ENCODE measurements around the gene POU6F2.
A peak's percentile ranks its signal among the peaks of the same experiment; 100 is the strongest.

The POU6F2 gene

GRCh38 chr7:39356172-39356925 lies 378.6 kb downstream of the POU6F2 start:
- Histone ChIP-seq H2AK5ac (ENCODE audit: low read depth, low read length) (peak overlapping the region; percentile 1), H2BK120ac (ENCODE audit: low read depth, low read length) (no peak overlapping the region), H3K4me3 (ENCODE audit: low read length in 2 of 2) (no peak overlapping the region), H3K9ac (ENCODE audit: low read depth, low read length, poor library complexity) (no peak overlapping the region), H2AFZ (ENCODE audit: low read length) (no peak overlapping the region), H3K9me3 (replicated peaks in 1 of 2; ENCODE audit: control insufficient read depth in 2 of 2, insufficient read depth in 1 of 2, low read depth in 1 of 2, low read length in 2 of 2) (no peaks in the 10 kb centered on the region), H4K91ac (ENCODE audit: low read depth, low read length, poor library complexity) (no peak overlapping the region), H3K4me2 (ENCODE audit: insufficient read depth, low read length, poor library complexity, severe bottlenecking) (no peak overlapping the region), H3K18ac (ENCODE audit: low read length) (peak overlapping the region; percentile 1), H3K79me1 (ENCODE audit: low read depth, low read length) (no peaks in the 10 kb centered on the region), H2BK15ac (ENCODE audit: low read length) (no peak overlapping the region), H2BK12ac (ENCODE audit: low read length) (no peak overlapping the region), H4K8ac (ENCODE audit: low read depth, low read length) (no peak overlapping the region), H3K23ac (ENCODE audit: low read depth, low read length, poor library complexity) (peak overlapping the region; percentile 12), H3K27me3 (ENCODE audit: control insufficient read depth in 3 of 3, insufficient read depth in 3 of 3, low read depth in 1 of 3, low read length in 3 of 3) (no peaks in the 10 kb centered on the region), H3K27ac (replicated peaks; ENCODE audit: low read length) (no peak overlapping the region), H3K14ac (ENCODE audit: low read length) (no peak overlapping the region), H3K4ac (ENCODE audit: low read length) (no peak overlapping the region), H2BK5ac (ENCODE audit: low read length) (no peak overlapping the region), H3K36me3 (replicated peaks in 1 of 2; ENCODE audit: control insufficient read depth in 2 of 2, insufficient read depth in 2 of 2, low read length in 2 of 2) (no peaks in the 10 kb centered on the region), H3K4me1 (ENCODE audit: control insufficient read depth in 2 of 2, insufficient read depth in 1 of 2, low read depth in 1 of 2, low read length in 2 of 2) (peaks cover 9 to 11% of the 10 kb centered on the region in 2 donors)
- WGBS, 2 donors (ENCODE audit: extremely low coverage in 2 of 2, insufficient read length in 2 of 2, insufficient replicate concordance in 1 of 2), result no CpG with 5 or more reads among the region's 7 CpGs
- no peak for DNase-seq (ENCODE audit: low spot score)

GRCh38 chr7:39357648-39358047 lies 379.9 kb downstream of the POU6F2 start:
- WGBS, 2 donors (ENCODE audit: extremely low coverage in 2 of 2, insufficient read length in 2 of 2, insufficient replicate concordance in 1 of 2), result no CpG with 5 or more reads among the region's 3 CpGs
- Histone ChIP-seq H2BK5ac (ENCODE audit: low read length) (no peak overlapping the region), H3K9ac (ENCODE audit: low read depth, low read length, poor library complexity) (no peak overlapping the region), H3K4me1 (ENCODE audit: control insufficient read depth in 2 of 2, insufficient read depth in 1 of 2, low read depth in 1 of 2, low read length in 2 of 2) (peaks cover 9 to 11% of the 10 kb centered on the region in 2 donors), H3K27ac (replicated peaks; ENCODE audit: low read length) (no peak overlapping the region), H3K9me3 (replicated peaks in 1 of 2; ENCODE audit: control insufficient read depth in 2 of 2, insufficient read depth in 1 of 2, low read depth in 1 of 2, low read length in 2 of 2) (no peaks in the 10 kb centered on the region), H2AK5ac (ENCODE audit: low read depth, low read length) (no peak overlapping the region), H3K23ac (ENCODE audit: low read depth, low read length, poor library complexity) (no peak overlapping the region), H3K14ac (ENCODE audit: low read length) (no peak overlapping the region), H4K91ac (ENCODE audit: low read depth, low read length, poor library complexity) (no peak overlapping the region), H2BK120ac (ENCODE audit: low read depth, low read length) (no peak overlapping the region), H3K4me2 (ENCODE audit: insufficient read depth, low read length, poor library complexity, severe bottlenecking) (no peak overlapping the region), H3K4ac (ENCODE audit: low read length) (no peak overlapping the region), H3K36me3 (replicated peaks in 1 of 2; ENCODE audit: control insufficient read depth in 2 of 2, insufficient read depth in 2 of 2, low read length in 2 of 2) (no peaks in the 10 kb centered on the region), H3K79me1 (ENCODE audit: low read depth, low read length) (no peaks in the 10 kb centered on the region), H2BK15ac (ENCODE audit: low read length) (no peak overlapping the region), H2AFZ (ENCODE audit: low read length) (no peak overlapping the region), H3K27me3 (ENCODE audit: control insufficient read depth in 3 of 3, insufficient read depth in 3 of 3, low read depth in 1 of 3, low read length in 3 of 3) (no peaks in the 10 kb centered on the region), H3K4me3 (ENCODE audit: low read length in 2 of 2) (no peak overlapping the region), H4K8ac (ENCODE audit: low read depth, low read length) (no peak overlapping the region), H3K18ac (ENCODE audit: low read length) (no peak overlapping the region), H2BK12ac (ENCODE audit: low read length) (no peak overlapping the region)
- DNase-seq (ENCODE audit: low spot score), result peak; percentile 9

- no CpG with 5 or more reads among the region's 4 CpGs for WGBS, 2 donors (ENCODE audit: extremely low coverage in 2 of 2, insufficient read length in 2 of 2, insufficient replicate concordance in 1 of 2)
Measured at GRCh38 chr7:39360038-39360437, 382.3 kb downstream of the POU6F2 start.

GRCh38 chr7:39360766-39361165 lies 383.1 kb downstream of the POU6F2 start:
- Histone ChIP-seq H2BK5ac (ENCODE audit: low read length) (no peak overlapping the region), H3K14ac (ENCODE audit: low read length) (no peak overlapping the region), H3K36me3 (replicated peaks in 1 of 2; ENCODE audit: control insufficient read depth in 2 of 2, insufficient read depth in 2 of 2, low read length in 2 of 2) (no peaks in the 10 kb centered on the region), H2BK12ac (ENCODE audit: low read length) (no peak overlapping the region), H3K9me3 (replicated peaks in 1 of 2; ENCODE audit: control insufficient read depth in 2 of 2, insufficient read depth in 1 of 2, low read depth in 1 of 2, low read length in 2 of 2) (no peaks in the 10 kb centered on the region), H3K4me2 (ENCODE audit: insufficient read depth, low read length, poor library complexity, severe bottlenecking) (no peak overlapping the region), H2AFZ (ENCODE audit: low read length) (no peak overlapping the region), H3K18ac (ENCODE audit: low read length) (no peak overlapping the region), H3K4me3 (ENCODE audit: low read length in 2 of 2) (no peak overlapping the region), H3K9ac (ENCODE audit: low read depth, low read length, poor library complexity) (no peak overlapping the region), H2BK120ac (ENCODE audit: low read depth, low read length) (no peak overlapping the region), H3K4me1 (ENCODE audit: control insufficient read depth in 2 of 2, insufficient read depth in 1 of 2, low read depth in 1 of 2, low read length in 2 of 2) (no peaks in the 10 kb centered on the region), H3K23ac (ENCODE audit: low read depth, low read length, poor library complexity) (no peak overlapping the region), H3K4ac (ENCODE audit: low read length) (no peak overlapping the region), H3K27ac (replicated peaks; ENCODE audit: low read length) (no peak overlapping the region), H4K91ac (ENCODE audit: low read depth, low read length, poor library complexity) (no peak overlapping the region), H2BK15ac (ENCODE audit: low read length) (no peak overlapping the region), H4K8ac (ENCODE audit: low read depth, low read length) (no peak overlapping the region), H2AK5ac (ENCODE audit: low read depth, low read length) (no peak overlapping the region), H3K79me1 (ENCODE audit: low read depth, low read length) (no peaks in the 10 kb centered on the region), H3K27me3 (ENCODE audit: control insufficient read depth in 3 of 3, insufficient read depth in 3 of 3, low read depth in 1 of 3, low read length in 3 of 3) (no peaks in the 10 kb centered on the region)
- DNase-seq (ENCODE audit: low spot score), result no peak
- WGBS, 2 donors (ENCODE audit: extremely low coverage in 2 of 2, insufficient read length in 2 of 2, insufficient replicate concordance in 1 of 2), result no CpG with 5 or more reads among the region's 1 CpG

More at GRCh38 chr7:39360038-39360437, 382.3 kb downstream of the POU6F2 start:
- DNase-seq (ENCODE audit: low spot score), result no peak
- Histone ChIP-seq H2BK120ac (ENCODE audit: low read depth, low read length) (no peak overlapping the region), H3K9me3 (replicated peaks in 1 of 2; ENCODE audit: control insufficient read depth in 2 of 2, insufficient read depth in 1 of 2, low read depth in 1 of 2, low read length in 2 of 2) (no peaks in the 10 kb centered on the region), H2BK12ac (ENCODE audit: low read length) (no peak overlapping the region), H3K27me3 (ENCODE audit: control insufficient read depth in 3 of 3, insufficient read depth in 3 of 3, low read depth in 1 of 3, low read length in 3 of 3) (no peaks in the 10 kb centered on the region), H3K4me3 (ENCODE audit: low read length in 2 of 2) (no peak overlapping the region), H2AFZ (ENCODE audit: low read length) (no peak overlapping the region), H3K23ac (ENCODE audit: low read depth, low read length, poor library complexity) (no peak overlapping the region), H2AK5ac (ENCODE audit: low read depth, low read length) (no peak overlapping the region), H4K8ac (ENCODE audit: low read depth, low read length) (no peak overlapping the region), H3K14ac (ENCODE audit: low read length) (no peak overlapping the region), H3K36me3 (replicated peaks in 1 of 2; ENCODE audit: control insufficient read depth in 2 of 2, insufficient read depth in 2 of 2, low read length in 2 of 2) (no peaks in the 10 kb centered on the region), H3K4me1 (ENCODE audit: control insufficient read depth in 2 of 2, insufficient read depth in 1 of 2, low read depth in 1 of 2, low read length in 2 of 2) (no peaks in the 10 kb centered on the region), H3K4me2 (ENCODE audit: insufficient read depth, low read length, poor library complexity, severe bottlenecking) (no peak overlapping the region), H3K27ac (replicated peaks; ENCODE audit: low read length) (no peak overlapping the region), H2BK15ac (ENCODE audit: low read length) (no peak overlapping the region), H3K9ac (ENCODE audit: low read depth, low read length, poor library complexity) (no peak overlapping the region), H2BK5ac (ENCODE audit: low read length) (no peak overlapping the region), H4K91ac (ENCODE audit: low read depth, low read length, poor library complexity) (no peak overlapping the region), H3K79me1 (ENCODE audit: low read depth, low read length) (no peaks in the 10 kb centered on the region), H3K4ac (ENCODE audit: low read length) (no peak overlapping the region), H3K18ac (ENCODE audit: low read length) (no peak overlapping the region)

Data from neuronal stem cell (in vitro differentiated cells).